AG09309 (cell line): ENCODE data around the gene OR5M10.

ENCODE experiments used
- DNase-seq: peaks from one replicate; pipeline ENCODE4 v3.0.0-alpha.2; 2010; ENCODE audit warnings: low read depth
- H3K4me3 ChIP-seq: 2 replicates; pipeline ENCODE4 v1.5.1; 2011; ENCODE audit warnings: mild to moderate bottlenecking, low read depth, low read length, moderate library complexity; ENCODE audit not compliant: control insufficient read depth
- CTCF ChIP-seq: IDR thresholded peaks from 2 replicates; pipeline ENCODE4 v1.5.1; 2011; ENCODE audit warnings: mild to moderate bottlenecking, low read depth, low read length, inconsistent platforms; ENCODE audit not compliant: insufficient read depth, control insufficient read depth; ENCODE audit errors: missing control alignments

Gene OR5M10

GRCh38 chr11:56543739-56544138, 33.8 kb downstream of the OR5M10 start:
- no peak overlapping the region for H3K4me3 ChIP-seq
- no peak for DNase-seq
- TF ChIP-seq CTCF: no peak

- no peak within 1 kb of the TSS for H3K4me3 ChIP-seq
- no peak for DNase-seq
- no peak for TF ChIP-seq CTCF
These were observed 34.4 kb downstream of the OR5M10 start, which contains the start of gene OR5M11 for GRCh38 chr11:56543157-56543556. TSS of gene OR5M11 (minus strand) at chr11:56543257. CDS start at chr11:56543257, 0 bp downstream.

GRCh38 chr11:56533054-56533740, 44.3 kb downstream of the OR5M10 start:
- DNase-seq: no peak
- no peak for TF ChIP-seq CTCF
- H3K4me3 ChIP-seq: no peak overlapping the region

GRCh38 chr11:56531856-56532255, 45.7 kb downstream of the OR5M10 start:
- no peak for TF ChIP-seq CTCF
- H3K4me3 ChIP-seq: no peak overlapping the region
- DNase-seq: no peak
